ENCODE results near the gene CD7. TPM values are rescaled to one million over a fixed set of nuclear protein-coding genes. Genes with fewer than 3 reads are reported as not detected.

Gene CD7
- total RNA-seq, 1 donor from 2014 or later, result 0.72 TPM

- DNase-seq, result no peak
These were observed 11.0 kb upstream of the CD7 start for GRCh38 chr17:82328141-82328993.

GRCh38 chr17:82327757-82328140 lies 10.3 kb upstream of the CD7 start:
- DNase-seq, result no peak

- no peak for DNase-seq
These were observed 9.9 kb upstream of the CD7 start for GRCh38 chr17:82327289-82327688.

DNA sequence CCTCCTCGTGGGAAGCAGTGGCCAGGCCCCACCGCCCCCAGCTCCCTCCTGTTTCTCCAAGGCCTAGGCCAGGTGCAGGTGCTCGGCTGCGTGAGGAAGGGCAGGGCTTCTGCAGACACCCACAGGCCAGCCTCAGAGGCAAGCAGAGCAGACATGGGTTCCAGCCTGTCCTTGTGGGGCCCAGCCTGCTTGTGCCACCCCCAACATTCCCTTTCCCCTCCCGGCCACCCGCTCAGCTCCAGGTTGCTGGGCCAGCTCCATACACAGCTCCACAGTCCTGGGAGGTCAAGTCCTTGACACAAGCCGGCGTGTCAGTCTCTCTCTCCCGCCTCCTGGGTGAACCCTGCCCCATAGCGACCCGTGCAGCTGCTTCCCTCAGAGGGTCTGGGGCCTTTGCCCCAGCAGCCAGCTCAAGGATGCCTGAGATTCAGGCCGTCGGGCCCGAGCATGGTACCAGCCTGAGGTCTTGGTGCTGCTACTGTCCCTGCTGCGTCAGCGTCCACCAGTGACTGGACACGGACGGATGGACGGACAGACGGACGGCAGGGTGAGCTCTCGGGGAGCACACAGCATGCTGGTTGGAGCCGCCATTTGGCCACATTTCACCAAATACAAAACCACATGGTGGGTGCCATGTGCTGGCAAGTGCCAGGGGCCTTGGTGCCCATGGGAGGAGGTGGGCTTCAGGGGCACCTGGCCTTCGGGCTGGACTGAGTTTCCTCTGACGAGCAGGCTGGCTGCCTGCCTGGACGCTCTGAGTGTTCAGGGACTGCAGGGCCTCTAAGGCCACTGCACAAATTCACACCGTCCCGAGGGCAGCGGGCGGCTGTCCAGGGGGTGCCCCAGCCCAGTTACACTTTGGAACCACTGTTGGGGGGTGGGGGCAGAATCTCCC lies 8.1 kb upstream of the CD7 start:
- DNase-seq, result no peak

- no peak for DNase-seq
These were observed 7.3 kb upstream of the CD7 start for GRCh38 chr17:82324566-82325285.

DNA sequence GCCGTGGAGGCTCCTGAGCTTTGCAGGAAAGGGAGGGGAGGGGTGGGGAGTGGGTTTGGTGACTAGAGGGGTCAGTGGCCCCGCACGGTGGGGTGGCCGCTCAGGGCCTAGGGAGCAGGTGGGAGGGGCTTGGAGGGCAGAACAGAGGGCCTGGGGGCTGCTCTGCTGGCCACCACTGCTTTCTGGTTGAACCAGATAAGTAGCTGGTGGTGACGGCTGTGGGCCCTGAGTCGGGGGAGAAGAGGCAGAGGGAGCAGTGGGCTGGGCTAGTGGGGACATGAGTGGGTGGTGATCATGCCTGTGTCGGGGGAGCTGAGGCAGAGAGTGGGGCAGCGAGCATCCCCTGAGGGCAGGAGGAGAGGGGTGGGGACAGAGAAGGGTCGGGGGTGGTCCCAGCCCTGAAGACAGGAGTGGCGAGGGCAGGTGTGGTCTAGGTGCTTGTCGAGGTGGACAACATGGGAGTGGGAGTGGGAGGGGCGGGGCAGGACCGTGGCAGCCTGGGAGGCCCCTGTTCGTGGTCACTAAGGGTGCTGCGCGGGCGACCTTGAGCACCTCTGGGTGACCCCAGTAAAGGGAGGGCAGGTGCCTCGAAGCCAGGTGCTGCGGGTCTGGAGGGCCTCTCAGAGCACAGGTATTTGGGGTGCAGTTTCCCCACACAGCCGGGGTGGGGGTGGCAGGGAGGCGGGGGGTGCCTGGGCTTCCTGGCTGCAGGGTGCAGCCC lies 6.3 kb upstream of the CD7 start:
- no peak for DNase-seq

GRCh38 chr17:82322526-82323453 lies 5.4 kb upstream of the CD7 start:
- DNase-seq, result no peak

DNA sequence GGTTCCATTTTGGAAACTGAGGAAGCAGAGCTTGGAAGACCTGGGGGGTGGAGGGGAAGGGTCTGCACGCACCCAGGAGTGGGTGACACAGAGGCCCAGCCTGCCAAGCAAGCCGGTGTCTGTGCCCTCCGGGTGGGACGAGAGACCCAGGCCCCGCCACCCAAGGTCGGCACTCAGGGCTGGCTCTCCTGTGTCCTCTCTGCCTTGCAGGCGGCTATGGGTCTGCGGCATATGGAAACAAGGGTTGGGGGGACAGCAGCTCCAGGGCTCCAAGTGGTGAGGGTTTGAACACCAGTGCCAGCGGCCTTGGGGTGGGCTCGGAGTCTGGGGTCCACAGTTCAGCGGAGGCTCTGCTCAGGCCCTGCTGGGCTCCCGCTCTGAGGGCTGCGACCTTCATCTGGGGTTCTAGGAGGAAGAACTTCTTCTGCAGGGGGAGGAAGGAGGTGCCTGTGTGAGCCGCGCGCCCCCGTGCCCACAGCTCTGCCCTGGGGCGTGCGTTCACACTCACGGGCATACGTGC lies 4.6 kb upstream of the CD7 start:
- DNase-seq, result no peak

GRCh38 chr17:82320956-82321927 lies 3.8 kb upstream of the CD7 start:
- DNase-seq, result no peak

DNA sequence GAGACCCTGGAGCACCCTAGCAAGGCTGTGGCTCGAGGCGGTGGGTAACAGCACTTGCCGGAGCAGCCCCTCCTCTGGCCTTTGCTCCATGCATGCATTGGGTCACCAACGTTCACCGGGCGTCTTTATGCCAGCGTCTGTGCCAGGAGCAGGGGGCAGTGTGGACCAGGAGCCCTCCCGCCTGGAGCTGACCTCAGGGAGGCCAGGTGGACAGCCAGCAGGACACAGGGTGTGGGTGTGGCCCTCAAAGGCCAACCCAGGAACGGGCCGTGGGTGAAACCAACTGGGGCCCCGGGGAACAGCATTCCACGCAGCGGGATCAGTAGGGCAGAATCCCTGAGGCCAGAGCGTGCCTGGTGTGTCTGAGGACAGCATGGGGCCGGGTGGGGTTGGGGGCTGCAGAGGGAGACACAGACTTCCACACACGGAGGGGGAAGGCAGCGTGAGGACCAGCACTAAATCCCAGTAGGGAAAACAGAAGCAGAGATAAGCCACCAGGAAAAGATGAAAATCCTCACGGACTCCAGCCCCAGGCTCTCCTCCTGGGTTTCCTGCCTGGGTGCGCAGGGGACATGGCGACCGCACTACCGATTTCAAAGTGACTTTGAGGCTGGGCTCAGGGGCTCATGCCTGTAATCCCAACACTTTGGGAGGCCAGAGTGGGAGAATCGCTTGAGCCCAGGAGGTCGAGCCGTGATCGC lies 2.9 kb upstream of the CD7 start:
- DNase-seq, result no peak

- no peak for DNase-seq
These were observed 2.2 kb upstream of the CD7 start for GRCh38 chr17:82319619-82320062.

DNA sequence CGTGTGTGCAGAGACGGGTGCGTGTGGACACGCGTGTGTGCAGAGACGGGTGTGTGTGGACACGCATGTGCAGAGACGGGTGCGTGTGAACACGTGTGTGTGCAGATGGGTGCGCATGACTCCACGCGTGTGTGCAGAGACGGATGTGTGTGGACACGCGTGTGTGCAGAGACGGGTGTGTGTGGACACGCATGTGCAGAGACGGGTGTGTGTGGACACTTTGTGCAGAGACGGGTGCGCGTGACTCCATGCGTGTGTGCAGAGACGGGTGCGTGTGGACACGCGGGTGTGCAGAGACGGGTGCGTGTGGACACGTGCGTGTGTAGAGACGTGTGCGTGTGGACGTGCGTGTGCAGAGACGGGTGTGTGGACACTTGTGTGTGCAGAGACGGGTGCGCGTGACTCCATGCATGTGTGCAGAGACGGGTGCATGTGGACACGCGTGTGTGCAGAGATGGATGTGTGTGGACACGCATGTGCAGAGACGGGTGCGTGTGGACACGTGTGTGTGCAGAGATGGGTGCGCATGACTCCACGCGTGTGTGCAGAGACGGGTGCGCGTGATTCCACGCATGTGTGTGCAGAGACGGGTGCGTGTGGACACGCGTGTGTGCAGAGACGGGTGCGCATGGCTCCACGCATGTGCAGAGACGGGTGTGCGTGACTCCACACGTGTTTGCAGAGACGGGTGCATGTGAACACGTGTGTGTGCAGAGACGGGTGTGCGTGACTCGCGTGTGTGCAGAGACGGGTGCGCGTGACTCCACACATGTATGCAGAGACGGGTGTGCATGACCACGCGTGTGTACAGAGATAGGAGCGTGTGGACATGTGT lies 1.6 kb upstream of the CD7 start:
- no peak for DNase-seq

- no peak for DNase-seq
These were observed 726 bp upstream of the CD7 start for GRCh38 chr17:82318169-82318498.

GRCh38 chr17:82316651-82317393 lies 586 bp downstream of the CD7 start:
- DNase-seq, result no peak

DNA sequence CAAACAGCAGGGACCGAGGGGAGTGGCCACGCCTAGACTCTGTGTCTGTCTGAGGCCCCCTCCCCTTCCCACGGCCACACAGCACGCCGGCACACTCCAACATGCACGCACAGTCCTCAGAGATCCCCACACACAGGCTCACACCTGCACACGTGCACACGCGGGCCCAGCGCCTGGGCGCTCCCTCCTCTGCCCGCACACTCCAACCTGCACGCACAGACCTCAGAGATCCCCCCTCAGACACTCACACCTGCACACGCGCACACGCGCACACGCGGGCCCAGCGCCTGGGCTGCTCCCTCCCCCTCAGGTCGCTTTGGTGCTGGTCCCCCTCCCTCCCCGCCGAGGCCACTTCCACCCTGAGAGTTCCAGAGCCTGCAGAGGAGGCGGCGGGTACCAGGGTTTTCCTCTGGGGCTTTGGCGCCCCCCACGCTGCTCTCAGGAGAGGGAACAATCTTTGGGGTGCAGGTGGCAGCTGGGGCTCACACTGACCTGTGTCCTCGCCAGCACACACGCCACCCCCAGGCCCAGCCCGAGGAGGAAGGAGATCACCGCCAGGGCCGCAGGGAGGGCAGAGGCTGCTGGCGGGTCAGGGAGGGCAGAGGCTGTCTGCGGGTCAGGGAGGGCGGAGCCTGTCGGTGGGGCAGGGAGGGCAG lies 1.6 kb downstream of the CD7 start:
- DNase-seq, result no peak
